CD4-positive, CD25-positive, alpha-beta regulatory T cell (primary cell): ENCODE measurements around the gene NLRP6. TPM values are rescaled to one million over a fixed set of nuclear protein-coding genes. Genes with fewer than 3 reads are reported as not detected.
A peak's percentile ranks its signal among the peaks of the same experiment; 100 is the strongest.
"Not testable (repeated sequence)": the region's sequence is repeated elsewhere in the genome, so short reads cannot be mapped to it uniquely, and the experiment has no call there.

ENCODE experiments used
- ATAC-seq, 2 donors: fragments of 150-1000 bp; cut with Tn5 transposase; one replicate each; pipeline ENCODE4 v1.10.0; 2021; ENCODE audit warnings: low read depth in 2 of 2, moderate number of reproducible peaks in 2 of 2, moderate library complexity in 1 of 2
- DNase-seq, 3 donors: peaks; one replicate each; pipeline versions ENCODE4 v3.0.0 to v3.0.0-alpha.2; 2012 to 2022; ENCODE audit warnings: mixed read lengths in 1 of 3
- H3K27ac ChIP-seq: one replicate; pipeline ENCODE4 v1.7.0; 2013; ENCODE audit warnings: mild to moderate bottlenecking, low read length; ENCODE audit not compliant: insufficient read depth, poor library complexity, severe bottlenecking
- H3K27me3 ChIP-seq: one replicate; pipeline ENCODE4 v1.7.0; 2013; ENCODE audit warnings: low read length; ENCODE audit not compliant: control insufficient read depth, insufficient read depth
- H3K36me3 ChIP-seq: one replicate; pipeline ENCODE4 v1.7.0; 2013; ENCODE audit warnings: mild to moderate bottlenecking, low read length, moderate library complexity; ENCODE audit not compliant: control insufficient read depth, insufficient read depth
- H3K4me1 ChIP-seq: 2 replicates; pipeline ENCODE4 v1.7.0; 2013; ENCODE audit warnings: mild to moderate bottlenecking, low read length; ENCODE audit not compliant: insufficient read depth, control insufficient read depth, poor library complexity, severe bottlenecking
- H3K4me3 ChIP-seq: one replicate; pipeline ENCODE4 v1.7.0; 2013; ENCODE audit warnings: low read depth, mild to moderate bottlenecking, low read length, moderate library complexity
- H3K9me3 ChIP-seq, 2 experiments: 1 replicate in 1 of 2; 2 replicates in 1 of 2; pipeline ENCODE4 v1.7.0; 2013; ENCODE audit warnings: low read length in 2 of 2, mild to moderate bottlenecking in 1 of 2, moderate library complexity in 1 of 2; ENCODE audit not compliant: control insufficient read depth in 2 of 2
- H3K27ac Mint-ChIP-seq, 3 donors: one replicate each; pipeline ENCODE4 v1.8.0; 2020 to 2022; ENCODE audit warnings: mild to moderate bottlenecking in 3 of 3, mixed read lengths in 3 of 3, moderate library complexity in 2 of 3
- H3K27me3 Mint-ChIP-seq: one replicate; pipeline ENCODE4 v1.8.0; 2022; ENCODE audit warnings: mild to moderate bottlenecking, mixed read lengths
- H3K36me3 Mint-ChIP-seq: one replicate; pipeline ENCODE4 v1.8.0; 2020; ENCODE audit warnings: mixed read lengths
- H3K4me1 Mint-ChIP-seq, 4 donors: one replicate each; pipeline ENCODE4 v1.8.0; 2020 to 2022; ENCODE audit warnings: mixed read lengths in 4 of 4, mild to moderate bottlenecking in 1 of 4
- H3K4me3 Mint-ChIP-seq, 4 donors: one replicate each; pipeline ENCODE4 v1.8.0; 2020 to 2022; ENCODE audit warnings: mild to moderate bottlenecking in 4 of 4, mixed read lengths in 4 of 4, moderate library complexity in 3 of 4
- H3K9me3 Mint-ChIP-seq, 7 donors: one replicate each; pipeline ENCODE4 v1.8.0; 2020 to 2022; ENCODE audit warnings: mixed read lengths in 7 of 7, mild to moderate bottlenecking in 3 of 7, moderate library complexity in 2 of 7
- polyA plus RNA-seq, 4 donors: library from polyadenylated mRNA; unstranded; fragments of 300-500 nt; fragmentation: Illumina TruSeq; gene quantifications; one replicate each; pipeline ENCODE4 v1.2.3, GENCODE V29; 2021
- total RNA-seq: library from RNA; stranded (reverse); gene quantifications from one replicate; pipeline ENCODE4 v1.2.3, GENCODE V29; 2022

Gene NLRP6
- total and polyA plus RNA-seq, 5 donors from 2014 or later, result 0.36 to 4.0 (median 1.8) TPM

DNA sequence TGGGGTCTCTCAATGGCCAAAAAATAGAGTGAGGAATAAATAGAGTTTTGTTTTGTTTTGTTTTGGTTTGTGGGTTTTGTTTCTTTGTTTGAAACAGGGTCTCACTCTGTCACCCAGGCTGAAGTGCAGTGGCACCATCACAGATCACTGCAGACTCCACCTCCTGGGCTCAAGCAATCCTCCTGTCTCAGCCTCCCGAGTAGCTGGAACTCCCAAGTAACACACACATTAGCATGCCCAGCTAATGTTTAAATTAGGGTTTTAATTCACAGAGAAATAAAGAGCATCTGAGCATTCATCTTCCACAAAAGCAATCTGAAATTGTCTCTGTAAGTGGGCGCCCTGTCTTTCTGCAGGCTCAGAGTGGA is 51.7 kb downstream of the NLRP6 start:
- DNase-seq, result no peak
- Histone ChIP-seq H3K27ac (no peak overlapping the region), H3K27me3 (no peaks in the 10 kb centered on the region), H3K9me3 (no peaks in the 10 kb centered on the region), H3K36me3 (no peaks in the 10 kb centered on the region), H3K4me1 (peaks cover 42% of the 10 kb centered on the region), H3K4me3 (no peak overlapping the region)
- peaks cover 8 to 66% (median 31%) of the 10 kb centered on the region in 4 donors for H3K4me1 Mint-ChIP-seq
- H3K36me3 Mint-ChIP-seq, result no peaks in the 10 kb centered on the region
- H3K4me3 Mint-ChIP-seq, result peak overlapping the region in 1 of 4 donors; percentile 13
- no peak for ATAC-seq
- peaks cover 5% of the 10 kb centered on the region for H3K27me3 Mint-ChIP-seq
- H3K27ac Mint-ChIP-seq, result peak overlapping the region; percentile 77 to 86 (median 85)
- peaks cover 0 to under 1% (median 0%) of the 10 kb centered on the region in 7 donors for H3K9me3 Mint-ChIP-seq

DNA sequence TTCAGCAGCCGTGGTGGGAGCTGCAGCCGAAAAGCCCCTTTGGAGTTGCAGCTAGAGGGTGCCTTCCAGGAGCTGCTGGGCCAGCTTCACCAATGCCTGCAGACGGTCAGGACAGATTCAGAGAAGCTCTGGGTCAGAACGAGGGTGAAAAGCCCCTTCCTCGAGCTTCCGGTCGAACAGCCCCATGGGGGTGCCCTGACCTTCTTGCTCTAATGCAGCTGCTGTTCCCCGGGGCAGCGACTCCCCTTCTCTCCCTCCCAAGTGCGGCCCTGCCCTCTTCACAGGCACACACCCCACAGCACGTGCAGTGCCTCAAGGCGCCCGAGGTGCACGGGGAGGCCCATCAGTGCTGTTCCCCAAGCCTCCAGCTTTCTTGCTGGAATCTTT is 52.1 kb downstream of the NLRP6 start:
- H3K36me3 Mint-ChIP-seq, result no peaks in the 10 kb centered on the region
- DNase-seq (no peak), ATAC-seq (no peak)
- peaks cover 8 to 64% (median 28%) of the 10 kb centered on the region in 4 donors for H3K4me1 Mint-ChIP-seq
- H3K4me3 ChIP-seq, result no peak overlapping the region
- no peak overlapping the region for H3K27ac ChIP-seq
- H3K36me3 ChIP-seq, result no peaks in the 10 kb centered on the region
- peak overlapping the region in 1 of 3 donors; percentile 86 for H3K27ac Mint-ChIP-seq
- H3K9me3 ChIP-seq, result no peaks in the 10 kb centered on the region
- H3K4me3 Mint-ChIP-seq, result peak overlapping the region in 2 of 4 donors; percentile 13
- peaks cover 5% of the 10 kb centered on the region for H3K27me3 Mint-ChIP-seq
- no peaks in the 10 kb centered on the region for H3K27me3 ChIP-seq
- no peaks in the 10 kb centered on the region for H3K9me3 Mint-ChIP-seq
- peaks cover 42% of the 10 kb centered on the region for H3K4me1 ChIP-seq

DNA sequence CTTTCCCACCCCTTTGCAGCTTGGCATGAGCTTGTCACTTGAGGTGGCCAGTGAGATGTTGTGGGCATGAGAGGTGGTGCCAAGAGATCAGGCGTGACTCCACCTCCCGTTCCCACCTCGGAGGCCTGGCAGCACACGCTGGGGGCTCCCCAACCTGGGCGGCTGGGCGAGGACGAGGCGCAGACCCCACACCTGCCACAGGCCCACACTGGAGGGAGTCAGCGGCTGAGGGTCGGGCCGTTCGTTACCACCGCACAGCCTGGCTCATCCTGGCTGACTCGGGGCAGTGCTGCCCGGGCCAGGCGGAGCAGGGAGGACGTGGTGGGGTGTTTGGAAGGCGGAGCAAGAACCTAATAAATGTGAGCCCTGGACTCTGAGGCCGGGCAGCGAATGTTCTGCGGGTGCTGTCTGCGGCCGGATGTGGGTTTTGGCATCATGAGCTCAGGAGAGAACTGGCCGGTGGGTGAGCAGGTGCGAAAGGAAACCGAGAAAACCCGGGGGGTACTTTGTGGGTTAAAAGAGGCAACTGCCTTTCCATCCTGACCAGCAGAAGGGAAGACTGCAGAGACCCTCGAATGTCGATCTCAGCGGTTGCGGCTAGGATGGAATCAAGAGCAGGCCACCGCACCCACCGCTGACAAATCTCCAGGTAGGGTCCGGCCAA is 52.6 kb downstream of the NLRP6 start:
- ATAC-seq (no peak), DNase-seq (peak in 1 of 3 donors; percentile 48)
- peaks cover 39% of the 10 kb centered on the region for H3K4me1 ChIP-seq
- H3K9me3 ChIP-seq, result no peaks in the 10 kb centered on the region
- Mint-ChIP-seq H3K4me1 (peaks cover 8 to 64% (median 28%) of the 10 kb centered on the region in 4 donors), H3K9me3 (no peaks in the 10 kb centered on the region), H3K4me3 (peak overlapping the region in 3 of 4 donors; percentile 13 to 68 (median 27)), H3K36me3 (no peaks in the 10 kb centered on the region), H3K27me3 (peaks cover 5% of the 10 kb centered on the region), H3K27ac (peak overlapping the region; percentile 54 to 88 (median 66))
- no peak overlapping the region for H3K4me3 ChIP-seq
- no peak overlapping the region for H3K27ac ChIP-seq
- H3K27me3 ChIP-seq, result no peaks in the 10 kb centered on the region
- no peaks in the 10 kb centered on the region for H3K36me3 ChIP-seq

GRCh38 chr11:331358-332060 is 53.3 kb downstream of the NLRP6 start:
- Histone ChIP-seq H3K27ac (no peak overlapping the region), H3K4me1 (peaks cover 32% of the 10 kb centered on the region), H3K36me3 (no peaks in the 10 kb centered on the region), H3K9me3 (no peaks in the 10 kb centered on the region), H3K4me3 (no peak overlapping the region), H3K27me3 (no peaks in the 10 kb centered on the region)
- Mint-ChIP-seq H3K4me3 (peak overlapping the region in 1 of 4 donors; percentile 27), H3K36me3 (no peaks in the 10 kb centered on the region), H3K27ac (peak overlapping the region; percentile 54 to 88 (median 66)), H3K9me3 (no peaks in the 10 kb centered on the region), H3K4me1 (peaks cover 8 to 64% (median 27%) of the 10 kb centered on the region in 4 donors), H3K27me3 (peaks cover 9% of the 10 kb centered on the region)
- ATAC-seq, result no peak
- DNase-seq, result no peak

DNA sequence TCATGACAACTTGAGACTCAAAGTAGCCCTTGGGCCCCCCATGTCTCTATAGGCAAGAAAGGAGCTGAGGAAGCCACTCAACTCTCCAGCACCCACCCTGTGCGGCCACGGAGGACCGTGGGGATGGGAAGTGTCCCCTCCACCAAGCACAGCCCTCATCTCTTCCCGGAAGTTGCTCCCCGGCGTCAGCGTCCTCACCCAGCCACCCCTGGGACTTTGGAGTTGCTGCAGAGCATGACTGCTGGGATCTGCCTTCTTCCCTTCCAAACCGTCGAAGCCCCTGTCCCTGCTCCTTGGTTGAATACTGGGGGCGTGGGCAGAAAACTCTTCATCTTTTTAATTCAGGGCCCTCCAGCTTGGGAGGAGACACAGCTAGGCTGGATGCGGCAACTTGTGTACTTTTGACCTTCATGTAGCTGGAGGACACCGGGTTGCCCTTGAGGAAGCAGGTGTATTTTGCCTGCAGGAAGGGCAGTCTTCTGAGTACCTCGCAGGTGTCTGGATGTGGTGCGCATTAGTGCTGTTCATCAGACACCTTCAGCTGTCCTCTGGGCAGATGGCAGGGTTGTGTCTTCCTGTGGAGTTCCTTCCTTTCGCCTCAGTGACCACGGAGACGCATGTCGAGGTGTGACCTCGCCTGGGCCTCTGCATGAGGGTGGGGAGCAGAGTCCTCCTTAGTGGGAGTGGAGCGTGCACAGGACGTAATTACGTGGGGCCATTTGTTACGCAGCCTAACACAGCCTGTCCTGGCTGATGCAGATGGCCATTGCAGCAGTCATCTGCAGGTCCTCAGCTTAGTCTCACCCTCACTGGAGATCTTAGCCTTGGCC is 54.7 kb downstream of the NLRP6 start:
- Mint-ChIP-seq H3K4me3 (peak overlapping the region in 2 of 4 donors; percentile 33 to 58), H3K9me3 (no peaks in the 10 kb centered on the region), H3K4me1 (peaks cover 8 to 56% (median 24%) of the 10 kb centered on the region in 4 donors), H3K36me3 (no peaks in the 10 kb centered on the region), H3K27me3 (peaks cover 10% of the 10 kb centered on the region), H3K27ac (no peak overlapping the region)
- Histone ChIP-seq H3K4me1 (peaks cover 20% of the 10 kb centered on the region), H3K27me3 (no peaks in the 10 kb centered on the region), H3K4me3 (no peak overlapping the region), H3K27ac (no peak overlapping the region), H3K36me3 (no peaks in the 10 kb centered on the region), H3K9me3 (no peaks in the 10 kb centered on the region)
- no peak for ATAC-seq
- DNase-seq, result no peak

DNA sequence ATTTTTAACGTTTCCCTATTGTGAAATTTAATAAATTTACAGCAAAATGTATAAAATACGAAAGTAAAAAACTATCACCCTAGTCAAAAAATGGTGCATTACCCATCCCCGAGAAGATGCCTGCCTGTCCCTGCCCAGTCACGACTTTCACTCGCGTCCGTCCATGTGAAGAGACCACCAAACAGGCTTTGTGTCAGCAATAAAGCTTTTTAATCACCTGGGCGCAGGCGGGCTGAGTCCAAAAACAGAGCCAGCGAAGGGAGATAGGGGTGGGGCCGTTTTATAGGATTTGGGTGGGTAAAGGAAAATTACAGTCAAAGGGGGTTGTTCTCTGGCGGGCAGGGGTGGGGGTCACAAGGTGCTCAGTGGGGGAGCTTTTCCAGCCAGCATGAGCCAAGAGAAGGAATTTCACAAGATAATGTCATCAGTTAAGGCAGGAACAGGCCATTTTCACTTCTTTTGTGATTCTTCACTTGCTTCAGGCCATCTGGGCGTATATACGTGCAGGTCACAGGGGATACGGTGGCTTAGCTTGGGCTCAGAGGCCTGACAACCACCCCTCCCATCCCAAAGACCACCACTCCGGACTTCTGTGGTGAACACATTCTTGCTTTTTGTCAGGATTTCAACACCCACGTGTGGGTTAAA is 55.5 kb downstream of the NLRP6 start:
- H3K9me3 Mint-ChIP-seq, H3K36me3 Mint-ChIP-seq, H3K27ac ChIP-seq, ATAC-seq, H3K27me3 ChIP-seq, H3K27ac Mint-ChIP-seq, H3K36me3 ChIP-seq, H3K9me3 ChIP-seq, H3K4me3 Mint-ChIP-seq, DNase-seq, H3K27me3 Mint-ChIP-seq, H3K4me3 ChIP-seq: not testable (repeated sequence)
- H3K4me1 ChIP-seq, result peaks cover 20% of the 10 kb centered on the region
- H3K4me1 Mint-ChIP-seq, result peaks cover 8 to 51% (median 22%) of the 10 kb centered on the region in 4 donors

GRCh38 chr11:334264-334994 is 56.2 kb downstream of the NLRP6 start:
- Histone ChIP-seq H3K27me3 (no peaks in the 10 kb centered on the region), H3K36me3 (no peaks in the 10 kb centered on the region), H3K27ac (no peak overlapping the region), H3K4me3 (no peak overlapping the region), H3K9me3 (no peaks in the 10 kb centered on the region), H3K4me1 (peaks cover 18% of the 10 kb centered on the region)
- peaks cover 10% of the 10 kb centered on the region for H3K27me3 Mint-ChIP-seq
- H3K4me3 Mint-ChIP-seq, result no peak overlapping the region
- no peaks in the 10 kb centered on the region for H3K9me3 Mint-ChIP-seq
- H3K4me1 Mint-ChIP-seq, result peaks cover 3 to 45% (median 21%) of the 10 kb centered on the region in 4 donors
- peak overlapping the region in 1 of 3 donors; percentile 20 for H3K27ac Mint-ChIP-seq
- H3K36me3 Mint-ChIP-seq, result no peaks in the 10 kb centered on the region
- ATAC-seq (no peak), DNase-seq (no peak)
